ENCODE measurements around the gene WARS2. TPM values are rescaled to one million over a fixed set of nuclear protein-coding genes. Genes with fewer than 3 reads are reported as not detected.

WARS2 gene
- total RNA-seq, 2 experiments from 2014 or later, result 7.0 to 11.0 TPM

GRCh38 chr1:119040489-119040888 lies 100.0 kb downstream of the WARS2 start:
- H3K27ac ChIP-seq (ENCODE audit: low read depth, low read length, poor library complexity, severe bottlenecking), result no peak overlapping the region
- no peaks in the 10 kb centered on the region for H3K9me2 ChIP-seq (ENCODE audit: insufficient read depth, low read length)
- no TSS peak for BruUV-seq (replicated peaks)
- no peak for DNase-seq (ENCODE audit: low spot score)
- POLR2A ChIA-PET, result interaction anchor here (0.9 kb wide), 1 partner anchor 81 kb away, joined by 3 read pairs; no protein-coding TSS in a partner anchor
- H2AFZ ChIP-seq (ENCODE audit: low read length), result no peak overlapping the region
- intact Hi-C loops (cut with micrococcal nuclease; ENCODE audit: unreplicated experiment), result no loop called here
- H3K4me1 ChIP-seq (ENCODE audit: insufficient read depth, low read length, poor library complexity, severe bottlenecking), result no peaks in the 10 kb centered on the region
- no peak overlapping the region for H3K4me3 ChIP-seq (ENCODE audit: low read depth, low read length, poor library complexity, severe bottlenecking)
- no peaks in the 10 kb centered on the region for H3K79me2 ChIP-seq (ENCODE audit: insufficient read depth, low read depth, low read length)
- H4K20me1 ChIP-seq (ENCODE audit: insufficient read depth, low read length), result no peaks in the 10 kb centered on the region
- no peaks in the 10 kb centered on the region for H3K9me3 ChIP-seq (ENCODE audit: low read length)
- H3K4me2 ChIP-seq (ENCODE audit: low read length), result no peak overlapping the region
- CTCF ChIA-PET (ENCODE audit: unreplicated experiment), result no interaction called here
- TF ChIP-seq EZH2phosphoT487 (IDR thresholded peaks at IDR 0.05; ENCODE audit: borderline replicate concordance, low read depth, low read length) (no peak), CTCF (conservative IDR thresholded peaks at IDR 0.05; ENCODE audit: low read length) (no peak)
- no peaks in the 10 kb centered on the region for H3K36me3 ChIP-seq (ENCODE audit: insufficient read depth, low read length)

DNA sequence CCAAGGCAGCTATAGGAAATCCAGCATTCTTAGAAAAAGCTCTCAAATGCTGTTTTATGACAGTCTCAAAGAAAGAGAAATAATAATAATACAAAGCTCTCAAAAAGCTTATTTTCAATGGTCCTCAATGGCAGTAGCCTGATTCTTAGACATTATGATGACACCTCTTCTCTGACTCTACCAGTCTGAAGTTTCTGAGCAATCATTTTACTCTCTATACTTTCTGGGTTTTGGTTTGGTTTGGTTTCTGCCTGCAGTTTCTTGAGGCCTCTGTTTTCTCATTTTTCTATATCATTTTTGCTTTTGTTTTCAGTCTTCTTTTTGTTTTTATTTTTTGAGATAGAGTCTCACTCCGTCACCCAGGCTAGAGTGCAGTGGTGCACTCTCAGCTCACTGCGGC lies 102.1 kb downstream of the WARS2 start:
- H3K4me2 ChIP-seq (ENCODE audit: low read length), result no peak overlapping the region
- H3K4me1 ChIP-seq (ENCODE audit: insufficient read depth, low read length, poor library complexity, severe bottlenecking), result no peaks in the 10 kb centered on the region
- no peaks in the 10 kb centered on the region for H3K36me3 ChIP-seq (ENCODE audit: insufficient read depth, low read length)
- intact Hi-C loops (cut with micrococcal nuclease; ENCODE audit: unreplicated experiment), result no loop called here
- ChIA-PET POLR2A (interaction anchor here (0.6 kb wide), 1 partner anchor 79 kb away, joined by 3 read pairs; no protein-coding TSS in a partner anchor), CTCF (ENCODE audit: unreplicated experiment) (no interaction called here)
- H3K79me2 ChIP-seq (ENCODE audit: insufficient read depth, low read depth, low read length), result no peaks in the 10 kb centered on the region
- H2AFZ ChIP-seq (ENCODE audit: low read length), result no peak overlapping the region
- BruUV-seq (replicated peaks), result no TSS peak
- no peak overlapping the region for H3K27ac ChIP-seq (ENCODE audit: low read depth, low read length, poor library complexity, severe bottlenecking)
- no peak overlapping the region for H3K4me3 ChIP-seq (ENCODE audit: low read depth, low read length, poor library complexity, severe bottlenecking)
- no peaks in the 10 kb centered on the region for H3K9me3 ChIP-seq (ENCODE audit: low read length)
- H3K9me2 ChIP-seq (ENCODE audit: insufficient read depth, low read length), result no peaks in the 10 kb centered on the region
- no peak for DNase-seq (ENCODE audit: low spot score)
- no peaks in the 10 kb centered on the region for H4K20me1 ChIP-seq (ENCODE audit: insufficient read depth, low read length)
- no peak for TF ChIP-seq CTCF (conservative IDR thresholded peaks at IDR 0.05; ENCODE audit: low read length)
- no peak for TF ChIP-seq EZH2phosphoT487 (IDR thresholded peaks at IDR 0.05; ENCODE audit: borderline replicate concordance, low read depth, low read length)

- ChIA-PET POLR2A (no interaction called here), CTCF (ENCODE audit: unreplicated experiment) (no interaction called here)
- no peaks in the 10 kb centered on the region for H3K4me1 ChIP-seq (ENCODE audit: insufficient read depth, low read length, poor library complexity, severe bottlenecking)
- H3K27ac ChIP-seq (ENCODE audit: low read depth, low read length, poor library complexity, severe bottlenecking), result no peak overlapping the region
- H3K9me3 ChIP-seq (ENCODE audit: low read length), result no peaks in the 10 kb centered on the region
- intact Hi-C loops (cut with micrococcal nuclease; ENCODE audit: unreplicated experiment), result no loop called here
- H3K79me2 ChIP-seq (ENCODE audit: insufficient read depth, low read depth, low read length), result no peaks in the 10 kb centered on the region
- no peaks in the 10 kb centered on the region for H3K36me3 ChIP-seq (ENCODE audit: insufficient read depth, low read length)
- no TSS peak for BruUV-seq (replicated peaks)
- H3K4me3 ChIP-seq (ENCODE audit: low read depth, low read length, poor library complexity, severe bottlenecking), result no peak overlapping the region
- H4K20me1 ChIP-seq (ENCODE audit: insufficient read depth, low read length), result no peaks in the 10 kb centered on the region
- H2AFZ ChIP-seq (ENCODE audit: low read length), result no peak overlapping the region
- no peak for TF ChIP-seq EZH2phosphoT487 (IDR thresholded peaks at IDR 0.05; ENCODE audit: borderline replicate concordance, low read depth, low read length)
- TF ChIP-seq CTCF (conservative IDR thresholded peaks at IDR 0.05; ENCODE audit: low read length), result no peak
- DNase-seq (ENCODE audit: low spot score), result no peak
- H3K4me2 ChIP-seq (ENCODE audit: low read length), result no peak overlapping the region
- H3K9me2 ChIP-seq (ENCODE audit: insufficient read depth, low read length), result no peaks in the 10 kb centered on the region
Observed at GRCh38 chr1:119034359-119034758, 106.1 kb downstream of the WARS2 start.
